GM04503 (cell line): Measurements from ENCODE around the gene GRID2.

Experiments
- DNase-seq: peaks from one replicate; pipeline ENCODE4 v3.0.0-alpha.2; 2012; ENCODE audit warnings: low read depth

GRID2 gene

GRCh38 chr4:92524131-92524530, 220.4 kb downstream of the GRID2 start:
- no peak for DNase-seq

DNA sequence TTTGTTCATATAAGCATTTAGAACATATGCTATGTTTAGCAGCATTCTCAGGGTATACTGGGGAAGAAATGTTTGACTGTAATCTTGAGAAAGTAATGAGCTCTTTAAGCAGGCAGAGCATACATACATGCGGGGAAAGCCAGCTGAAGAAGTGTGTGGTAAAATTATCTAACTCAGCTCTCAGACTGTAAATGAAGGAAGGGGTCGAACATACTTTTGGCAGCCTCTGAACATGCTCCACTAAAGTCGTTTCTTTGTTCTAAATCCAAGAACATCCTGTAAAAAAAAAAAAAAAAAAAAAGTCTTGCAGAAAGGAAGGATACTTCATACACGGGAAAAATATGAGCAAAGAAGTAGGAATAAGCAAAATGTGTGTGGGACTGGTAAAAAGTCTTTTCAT, 224.8 kb downstream of the GRID2 start:
- no peak for DNase-seq

- no peak for DNase-seq
Measured at GRCh38 chr4:92529510-92529909, 225.7 kb downstream of the GRID2 start.

DNA sequence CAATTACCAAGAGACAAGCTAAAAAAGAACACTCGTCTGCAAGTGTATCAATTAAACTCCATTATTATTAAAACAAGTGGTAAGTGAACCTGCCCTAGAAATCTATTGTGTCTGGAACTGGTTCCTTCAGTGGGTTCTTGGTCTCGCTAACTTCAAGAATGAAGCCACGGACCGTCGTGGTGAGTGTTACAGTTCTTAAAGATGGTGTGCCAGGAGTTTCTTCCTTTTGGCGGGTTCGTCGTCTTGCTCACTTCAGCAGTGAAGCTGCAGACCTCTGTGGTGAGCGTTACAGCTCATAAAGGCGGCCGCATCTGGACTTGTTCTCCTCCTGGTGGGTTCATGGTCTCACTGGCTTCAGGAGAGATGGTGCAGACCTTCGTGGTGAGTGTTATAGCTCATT, 231.8 kb downstream of the GRID2 start:
- DNase-seq = no peak

GRCh38 chr4:92551616-92552015, 247.8 kb downstream of the GRID2 start:
- DNase-seq = no peak

- DNase-seq = no peak
Measured at GRCh38 chr4:92566269-92566668, 262.5 kb downstream of the GRID2 start.

- no peak for DNase-seq
Measured at GRCh38 chr4:92580816-92581215, 277.1 kb downstream of the GRID2 start.

DNA sequence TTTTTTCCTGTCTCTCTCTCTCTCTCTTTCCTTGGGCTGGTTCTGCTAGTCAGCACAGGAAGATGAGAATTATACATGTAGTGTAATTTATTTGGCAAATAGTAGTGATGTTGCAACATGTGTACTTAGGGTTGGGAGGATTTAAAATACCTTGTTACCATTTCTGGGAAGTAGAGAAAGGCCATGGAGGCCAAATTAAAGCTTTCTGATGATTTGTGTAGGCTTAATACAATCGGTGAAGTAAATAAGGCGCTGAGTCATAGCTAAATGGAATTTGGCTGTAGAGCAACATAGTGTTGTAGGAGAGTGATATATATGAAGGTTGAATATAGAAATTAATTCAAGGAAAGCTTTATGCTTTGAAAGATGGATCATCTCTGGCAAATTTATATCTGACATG, 295.3 kb downstream of the GRID2 start:
- DNase-seq = no peak

- no peak for DNase-seq
Measured at GRCh38 chr4:92600638-92601037, 296.9 kb downstream of the GRID2 start.

GRCh38 chr4:92606227-92606626, 302.5 kb downstream of the GRID2 start:
- DNase-seq = no peak

GRCh38 chr4:92615049-92615448, 311.3 kb downstream of the GRID2 start:
- no peak for DNase-seq

GRCh38 chr4:92618968-92619367, 315.2 kb downstream of the GRID2 start:
- DNase-seq = no peak

GRCh38 chr4:92629302-92629701, 325.5 kb downstream of the GRID2 start:
- no peak for DNase-seq

GRCh38 chr4:92634882-92635281, 331.1 kb downstream of the GRID2 start:
- no peak for DNase-seq

DNA sequence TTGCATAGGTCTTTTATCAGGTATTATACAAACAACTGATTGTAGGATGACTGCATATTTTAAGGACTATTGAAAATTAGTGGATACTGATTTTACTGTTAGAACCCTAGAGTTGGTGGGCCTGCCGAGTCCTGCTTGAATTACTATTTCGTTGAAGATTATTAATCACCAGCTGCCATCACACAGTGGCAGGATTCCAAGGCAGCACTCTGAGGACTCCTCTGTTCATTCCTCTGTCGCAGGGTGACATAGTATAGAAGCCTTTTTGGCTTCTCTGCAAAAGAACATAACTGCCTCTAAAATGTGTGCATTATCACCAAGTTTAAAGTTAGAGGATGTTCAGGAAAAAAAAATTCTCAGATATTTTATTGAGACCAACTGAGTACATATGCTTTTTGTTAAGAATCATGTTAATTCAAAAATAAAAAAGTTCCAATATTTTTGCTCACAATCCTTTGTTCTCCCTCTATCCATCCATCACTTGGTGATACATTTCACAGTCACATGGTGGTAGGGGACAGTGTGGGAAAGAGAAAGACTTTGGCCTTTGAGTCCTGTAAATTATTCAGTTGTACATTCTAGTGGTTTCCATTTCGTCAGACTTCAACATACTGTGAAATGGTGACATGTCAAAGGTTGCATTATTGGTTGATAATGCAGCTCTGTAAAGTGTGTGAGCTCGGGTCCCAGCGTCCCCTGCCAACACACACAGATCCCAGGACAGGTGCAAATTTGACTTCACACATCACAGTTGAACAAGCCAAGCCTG, 332.5 kb downstream of the GRID2 start:
- DNase-seq = no peak

- no peak for DNase-seq
Measured at GRCh38 chr4:92641409-92641808, 337.6 kb downstream of the GRID2 start.

DNA sequence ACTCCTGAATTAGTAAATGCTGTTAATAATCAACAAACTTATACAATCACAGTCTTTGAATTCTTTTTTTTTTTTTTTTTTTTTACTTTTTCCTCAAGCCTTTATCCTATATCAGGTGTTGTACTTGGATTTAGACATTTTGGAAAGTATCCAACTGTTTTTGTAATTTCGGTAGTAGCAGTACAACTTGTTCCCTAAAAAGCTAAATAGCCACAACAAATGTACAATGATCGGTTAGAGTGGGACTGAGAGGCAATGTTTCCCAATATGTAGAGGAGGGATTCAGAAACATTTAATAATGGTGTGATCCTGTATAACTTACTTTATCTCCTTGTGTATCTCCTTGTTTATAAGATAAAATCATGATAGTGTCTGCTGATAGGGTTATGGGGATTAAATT, 343.1 kb downstream of the GRID2 start:
- no peak for DNase-seq

DNA sequence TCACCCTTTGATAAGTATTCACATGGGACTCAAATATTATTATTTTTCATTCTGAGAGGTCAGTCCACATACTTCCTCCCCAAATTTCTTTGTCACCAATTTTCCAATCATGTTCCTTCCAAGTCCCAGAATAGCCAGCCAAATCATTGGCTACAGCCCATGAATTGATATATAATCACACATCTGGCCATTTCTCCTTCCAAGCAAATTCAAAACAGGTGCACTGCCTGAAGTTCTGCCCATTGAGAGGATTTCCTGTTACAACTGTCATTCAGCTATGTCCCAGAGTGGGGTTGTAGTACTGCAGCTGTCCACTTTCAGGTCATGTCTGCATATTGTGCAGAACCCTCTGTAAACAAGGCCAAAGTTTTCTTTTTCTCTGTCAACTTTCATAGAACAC, 347.8 kb downstream of the GRID2 start:
- DNase-seq = no peak

DNA sequence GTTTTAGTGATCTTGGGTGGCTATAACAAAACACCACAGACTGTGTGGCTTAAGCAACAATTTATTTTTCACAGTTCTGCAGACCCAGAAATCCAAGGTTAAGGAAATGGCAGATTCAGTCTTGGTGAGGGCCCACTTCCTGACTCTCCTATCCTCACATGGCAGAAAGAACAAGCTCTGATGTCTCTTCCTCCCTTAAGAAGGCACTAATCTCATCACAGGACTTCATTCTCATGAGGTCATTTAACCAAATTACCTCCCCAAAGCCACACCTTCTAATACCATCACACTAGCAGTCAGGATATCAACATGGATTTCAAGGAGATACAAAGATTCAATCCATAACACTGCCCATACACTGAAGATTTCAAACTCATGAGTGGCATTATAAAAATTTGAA, 350.3 kb downstream of the GRID2 start:
- DNase-seq = no peak

DNA sequence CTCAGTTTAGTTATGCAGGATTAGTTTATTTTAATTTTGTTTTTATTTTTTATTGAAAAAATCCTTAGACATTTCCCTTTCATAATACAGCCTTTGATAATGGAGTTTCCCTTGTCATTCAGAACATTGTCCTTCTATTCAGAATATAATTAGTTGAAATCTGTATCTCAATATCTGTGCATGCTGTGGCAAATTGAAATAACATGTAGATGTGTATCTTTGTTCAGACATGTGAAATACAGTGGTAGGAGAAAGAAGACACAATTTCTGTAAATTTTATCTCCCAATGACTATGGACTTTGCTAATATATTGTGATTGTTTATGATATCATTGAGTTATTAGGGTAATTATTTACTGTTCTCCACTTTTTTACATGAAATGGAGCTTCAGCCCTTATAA, 353.9 kb downstream of the GRID2 start:
- no peak for DNase-seq

GRCh38 chr4:92658318-92658717, 354.6 kb downstream of the GRID2 start:
- no peak for DNase-seq

- no peak for DNase-seq
Measured at GRCh38 chr4:92677805-92678204, 374.0 kb downstream of the GRID2 start.

GRCh38 chr4:92678292-92678691, 374.5 kb downstream of the GRID2 start:
- no peak for DNase-seq

DNA sequence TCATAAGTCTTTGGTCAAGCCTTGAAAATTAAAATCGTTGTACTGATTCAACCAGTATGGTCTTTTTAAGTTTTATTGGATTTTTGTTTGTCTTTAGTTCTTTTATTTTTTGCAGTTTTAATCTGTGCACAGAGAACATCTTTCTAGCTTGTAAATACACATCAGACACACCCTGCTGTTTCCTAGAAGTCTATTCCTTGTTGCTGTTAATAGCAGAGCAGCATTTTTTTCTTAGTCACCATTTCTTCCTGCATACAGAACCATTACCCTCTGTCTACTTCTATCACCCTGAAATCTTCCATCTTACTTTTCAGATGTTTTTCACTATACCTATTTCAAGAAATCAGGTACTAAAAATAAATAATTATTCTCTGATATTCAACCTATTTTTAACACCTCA, 375.4 kb downstream of the GRID2 start:
- no peak for DNase-seq
